GM12872 (cell line): ENCODE data around the gene RBBP4.

Source experiments
- TF ChIP-seq, protein P1 (sequence below): IDR thresholded peaks from 3 replicates; pipeline ENCODE4 v1.5.1; 2011; ENCODE audit warnings: low read depth, mild to moderate bottlenecking, low read length, moderate library complexity; ENCODE audit not compliant: insufficient read depth

The RBBP4 gene

DNA sequence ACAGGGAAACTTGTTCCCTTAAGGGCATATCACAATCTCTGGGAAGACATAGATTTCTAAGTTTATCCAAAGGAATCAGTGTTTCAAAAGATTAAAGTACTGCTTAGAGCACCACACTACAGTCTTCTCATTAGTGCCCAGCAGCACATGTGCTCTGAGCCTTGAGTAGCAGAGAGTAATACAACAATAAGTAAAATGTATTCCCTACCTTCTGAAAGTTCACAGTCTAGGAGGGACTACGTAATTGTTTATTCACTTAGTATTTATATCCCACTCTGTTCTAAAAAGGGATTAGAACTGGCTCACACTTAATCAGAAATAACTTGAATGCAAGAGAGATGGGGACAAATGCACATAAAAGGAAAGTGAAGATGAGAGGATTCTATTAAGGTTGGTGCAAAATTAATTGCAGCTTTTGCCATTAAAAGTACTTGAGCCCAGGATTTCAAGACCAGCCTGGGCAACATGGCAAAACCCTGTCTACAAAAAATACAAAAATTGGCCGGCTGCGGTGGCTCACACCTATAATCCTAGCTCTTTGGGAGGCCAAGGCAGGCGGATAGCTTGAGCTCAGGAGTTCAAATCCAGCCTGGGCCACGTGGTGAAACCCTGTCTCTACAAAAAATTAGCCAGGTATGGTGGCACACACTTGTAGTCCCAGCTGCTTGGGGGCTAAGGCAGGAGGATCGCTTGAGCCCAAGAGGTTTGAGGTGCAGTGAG, 42.6 kb downstream of the RBBP4 start:
- TF ChIP-seq, protein P1, sequence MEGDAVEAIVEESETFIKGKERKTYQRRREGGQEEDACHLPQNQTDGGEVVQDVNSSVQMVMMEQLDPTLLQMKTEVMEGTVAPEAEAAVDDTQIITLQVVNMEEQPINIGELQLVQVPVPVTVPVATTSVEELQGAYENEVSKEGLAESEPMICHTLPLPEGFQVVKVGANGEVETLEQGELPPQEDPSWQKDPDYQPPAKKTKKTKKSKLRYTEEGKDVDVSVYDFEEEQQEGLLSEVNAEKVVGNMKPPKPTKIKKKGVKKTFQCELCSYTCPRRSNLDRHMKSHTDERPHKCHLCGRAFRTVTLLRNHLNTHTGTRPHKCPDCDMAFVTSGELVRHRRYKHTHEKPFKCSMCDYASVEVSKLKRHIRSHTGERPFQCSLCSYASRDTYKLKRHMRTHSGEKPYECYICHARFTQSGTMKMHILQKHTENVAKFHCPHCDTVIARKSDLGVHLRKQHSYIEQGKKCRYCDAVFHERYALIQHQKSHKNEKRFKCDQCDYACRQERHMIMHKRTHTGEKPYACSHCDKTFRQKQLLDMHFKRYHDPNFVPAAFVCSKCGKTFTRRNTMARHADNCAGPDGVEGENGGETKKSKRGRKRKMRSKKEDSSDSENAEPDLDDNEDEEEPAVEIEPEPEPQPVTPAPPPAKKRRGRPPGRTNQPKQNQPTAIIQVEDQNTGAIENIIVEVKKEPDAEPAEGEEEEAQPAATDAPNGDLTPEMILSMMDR, result no peak

DNA sequence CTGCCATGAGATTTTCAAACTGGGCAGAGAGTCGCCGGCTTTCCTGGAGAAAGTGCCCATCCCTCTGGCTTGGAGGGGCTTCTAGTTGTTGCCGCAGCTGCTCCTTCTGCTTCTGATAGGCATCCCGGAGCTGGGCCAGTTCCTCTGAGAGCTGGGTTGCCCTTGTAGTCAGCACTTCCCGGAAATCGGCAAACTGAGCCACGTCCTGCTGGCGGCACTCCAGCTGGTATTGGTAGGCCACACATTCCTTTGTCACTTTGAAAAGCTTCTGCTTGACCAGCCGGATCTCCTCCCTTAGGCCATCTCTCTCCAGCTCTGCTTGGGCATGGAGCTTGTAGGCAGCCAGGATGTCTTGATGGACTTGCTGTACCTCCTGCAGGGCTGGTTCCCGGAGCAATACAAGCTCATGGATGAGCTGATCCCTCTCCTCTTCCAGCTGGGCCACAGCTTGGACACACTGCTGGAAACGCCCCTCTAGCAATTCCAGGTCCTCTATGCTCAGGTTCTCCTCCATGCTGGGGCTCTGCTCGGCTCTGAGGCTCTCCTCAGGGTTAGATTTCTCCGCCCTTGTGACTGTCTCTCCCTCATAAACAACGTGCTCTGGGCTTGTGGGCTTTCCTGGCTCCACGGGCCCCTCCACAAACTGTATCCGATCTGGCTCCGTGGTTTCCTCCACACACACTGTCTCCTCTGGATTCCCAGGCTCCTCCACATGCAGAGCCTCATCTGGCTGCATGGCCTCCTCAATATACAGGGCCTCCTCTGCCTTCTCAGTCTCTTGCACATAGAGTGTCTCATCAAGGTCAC, 44.3 kb downstream of the RBBP4 start:
- TF ChIP-seq, protein P1, result no peak

DNA sequence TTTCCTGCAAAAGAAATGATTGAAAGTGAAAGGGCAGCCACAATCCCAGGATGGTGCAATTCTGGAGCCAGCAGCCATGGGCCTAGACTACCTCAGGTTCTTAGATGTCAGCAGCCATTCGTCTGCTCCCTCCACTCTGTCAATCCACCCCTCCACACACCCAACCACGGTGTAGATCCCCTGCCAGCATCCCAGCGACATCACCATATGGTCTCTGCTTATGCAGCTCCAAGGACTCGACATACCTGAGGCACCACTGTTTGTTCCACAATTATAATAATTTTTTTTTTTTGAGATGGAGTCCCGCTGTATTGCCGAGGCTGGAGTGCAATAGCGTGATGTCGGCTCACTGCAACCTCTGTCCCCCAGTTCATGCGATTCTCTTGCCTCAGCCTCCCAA, 45.0 kb downstream of the RBBP4 start:
- TF ChIP-seq, protein P1, result no peak

DNA sequence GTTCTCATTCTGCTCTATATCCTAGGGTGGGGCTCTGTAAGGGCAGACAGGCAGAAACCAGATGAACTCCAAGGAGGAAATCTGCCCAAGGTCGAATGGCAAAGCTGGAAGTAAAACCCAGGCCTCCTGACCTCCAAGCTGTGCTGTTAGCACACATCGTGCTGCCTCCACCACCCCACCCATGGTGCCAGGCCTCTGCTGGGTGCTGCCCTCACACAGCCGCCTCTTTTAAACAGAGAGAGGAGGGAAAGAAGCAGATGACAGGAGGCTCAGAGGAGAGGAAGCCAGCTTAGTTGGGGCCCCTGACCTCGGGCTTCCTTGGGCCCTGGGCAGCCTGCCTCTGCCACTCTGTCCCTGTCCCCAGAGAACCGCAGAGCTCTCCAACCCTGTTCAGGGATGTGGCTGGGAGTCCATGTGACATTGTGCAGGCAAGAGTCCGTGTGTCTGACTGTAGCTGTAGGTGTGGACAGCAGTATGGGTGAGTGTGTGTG, 50.5 kb downstream of the RBBP4 start:
- TF ChIP-seq, protein P1, result no peak

DNA sequence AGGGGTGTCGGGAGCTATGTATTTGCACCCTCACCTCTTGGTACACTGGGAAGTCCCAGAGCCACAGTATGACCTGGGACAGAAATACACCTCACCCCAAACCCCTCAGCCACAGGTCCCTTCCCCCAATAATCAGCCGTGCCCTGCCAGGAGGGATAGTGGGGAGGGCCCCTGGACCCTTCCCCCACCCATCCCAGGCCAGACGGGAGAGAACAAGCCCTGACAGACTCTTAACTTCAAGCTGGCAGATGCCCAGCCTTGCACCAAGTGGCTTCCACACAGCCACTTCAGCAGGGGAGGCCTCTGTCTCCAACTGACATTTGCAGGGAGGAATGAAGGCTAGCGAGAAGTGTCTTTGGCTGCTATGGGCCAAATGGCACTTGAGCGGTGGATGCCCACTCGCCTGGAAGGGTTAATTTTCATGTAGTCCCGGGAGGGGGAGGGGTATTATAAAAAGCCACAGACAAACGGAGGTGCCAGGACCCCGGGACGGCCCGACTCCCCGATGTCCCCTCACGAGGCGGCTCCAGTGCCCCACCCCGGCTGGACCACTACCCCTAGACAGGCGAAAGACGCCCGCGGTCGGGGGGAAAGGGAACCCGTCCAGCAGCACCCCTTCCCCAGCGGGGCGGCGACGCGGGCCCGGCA, 51.1 kb downstream of the RBBP4 start:
- TF ChIP-seq, protein P1, result no peak

DNA sequence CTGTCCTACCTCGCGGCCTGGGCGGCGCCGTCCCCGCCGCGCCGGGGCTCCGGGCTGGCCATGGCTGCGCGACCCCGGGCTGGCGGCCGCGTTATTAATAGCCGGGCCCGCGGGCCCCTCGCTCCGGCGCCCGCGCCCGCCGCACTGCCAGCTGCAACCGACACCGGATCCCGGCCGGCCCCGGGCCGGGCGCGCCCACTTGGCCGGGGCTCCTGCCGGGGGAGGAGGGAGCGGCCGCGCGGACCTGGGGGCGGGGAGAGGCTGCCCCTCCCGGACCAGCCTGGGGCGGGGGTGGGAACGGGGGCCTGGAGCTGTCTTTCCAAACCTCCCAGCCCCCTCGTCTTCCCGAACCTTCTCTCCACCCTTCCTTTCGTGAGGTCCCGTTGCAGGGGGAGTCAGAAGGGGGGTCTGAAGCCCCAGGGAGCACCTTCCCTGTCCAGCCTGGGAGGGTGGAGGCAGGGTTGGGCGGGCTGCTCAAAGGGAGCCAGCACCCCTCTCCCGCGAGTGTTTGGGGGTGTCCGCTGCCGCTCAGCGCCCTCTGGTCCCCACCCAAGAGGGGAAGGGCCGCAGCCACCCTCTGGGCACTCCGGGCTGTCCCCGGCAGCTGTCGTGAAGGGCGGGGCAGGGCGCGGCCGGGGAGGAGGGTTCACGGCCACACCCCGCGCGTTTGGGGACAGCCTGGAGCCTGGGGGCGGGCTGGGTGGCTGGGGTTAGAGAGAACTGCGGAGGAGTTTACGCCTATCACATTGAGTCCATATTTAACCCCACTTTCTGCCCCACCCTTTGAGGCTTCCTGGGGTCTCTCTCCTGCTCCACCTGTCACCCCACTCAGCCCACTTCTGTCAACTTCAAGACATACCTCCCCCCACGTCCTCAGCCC, 51.8 kb downstream of the RBBP4 start, which contains the start of gene SYNC:
SYNC (minus strand) TSS at position 172 of the 880 bp plus-strand sequence; CDS start at position 62, 110 bp downstream.
- TF ChIP-seq, protein P1, result no peak
